ENCODE data around the gene ANKMY1.

ANKMY1 gene

DNA sequence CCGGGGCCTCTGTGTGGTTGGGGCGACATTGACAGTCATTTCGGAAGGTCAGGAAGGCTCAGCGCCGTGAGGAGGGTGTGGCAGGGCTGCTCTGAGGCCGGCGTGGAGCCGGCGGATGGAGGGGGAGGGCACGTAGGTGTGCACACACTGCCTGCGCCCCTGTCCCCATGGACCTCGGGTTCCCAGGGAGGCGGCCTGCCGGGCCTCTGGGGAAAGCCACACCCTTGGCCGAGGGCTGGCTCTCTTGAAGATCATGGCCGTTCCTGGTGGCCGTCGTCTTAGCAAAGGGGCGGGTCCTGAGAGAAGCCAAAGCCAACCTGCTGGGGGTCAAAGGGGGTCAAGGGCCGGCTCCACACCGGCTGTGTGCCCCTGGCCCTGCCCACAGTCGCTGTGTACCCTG lies 110.5 kb downstream of the ANKMY1 start:
- H3K4me3 ChIP-seq (ENCODE audit: low read depth, low read length): no peak overlapping the region
- DNase-seq (ENCODE audit: low read depth): no peak
- TF ChIP-seq, protein P1, sequence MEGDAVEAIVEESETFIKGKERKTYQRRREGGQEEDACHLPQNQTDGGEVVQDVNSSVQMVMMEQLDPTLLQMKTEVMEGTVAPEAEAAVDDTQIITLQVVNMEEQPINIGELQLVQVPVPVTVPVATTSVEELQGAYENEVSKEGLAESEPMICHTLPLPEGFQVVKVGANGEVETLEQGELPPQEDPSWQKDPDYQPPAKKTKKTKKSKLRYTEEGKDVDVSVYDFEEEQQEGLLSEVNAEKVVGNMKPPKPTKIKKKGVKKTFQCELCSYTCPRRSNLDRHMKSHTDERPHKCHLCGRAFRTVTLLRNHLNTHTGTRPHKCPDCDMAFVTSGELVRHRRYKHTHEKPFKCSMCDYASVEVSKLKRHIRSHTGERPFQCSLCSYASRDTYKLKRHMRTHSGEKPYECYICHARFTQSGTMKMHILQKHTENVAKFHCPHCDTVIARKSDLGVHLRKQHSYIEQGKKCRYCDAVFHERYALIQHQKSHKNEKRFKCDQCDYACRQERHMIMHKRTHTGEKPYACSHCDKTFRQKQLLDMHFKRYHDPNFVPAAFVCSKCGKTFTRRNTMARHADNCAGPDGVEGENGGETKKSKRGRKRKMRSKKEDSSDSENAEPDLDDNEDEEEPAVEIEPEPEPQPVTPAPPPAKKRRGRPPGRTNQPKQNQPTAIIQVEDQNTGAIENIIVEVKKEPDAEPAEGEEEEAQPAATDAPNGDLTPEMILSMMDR (IDR thresholded peaks at IDR 0.05; ENCODE audit: control insufficient read depth, extremely low read depth, insufficient read depth): no peak

DNA sequence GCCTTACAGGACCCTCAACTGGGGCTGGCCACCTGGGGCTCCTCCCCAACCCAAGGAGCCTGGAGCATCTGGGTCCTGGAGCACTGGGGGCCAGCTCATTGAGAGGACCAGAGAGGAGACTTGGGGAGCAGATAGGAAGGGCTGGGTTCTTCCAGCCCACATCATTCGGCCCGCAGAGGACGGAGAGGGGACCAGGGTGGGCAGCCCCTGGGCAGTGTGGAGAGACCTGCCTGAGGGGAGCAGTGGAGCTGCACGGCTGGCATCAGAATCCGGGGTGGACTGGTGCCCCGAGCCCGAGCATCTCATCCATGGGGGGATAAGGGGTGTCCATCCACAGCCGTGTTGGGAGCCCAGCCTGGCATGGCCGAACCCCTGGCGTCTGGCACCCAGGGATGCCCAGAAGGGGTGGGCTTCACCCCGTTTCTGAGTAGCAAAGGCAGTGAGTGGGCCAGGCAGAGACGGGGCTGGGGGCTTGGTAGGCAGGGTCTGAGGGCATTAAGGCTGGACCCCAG lies 111.1 kb downstream of the ANKMY1 start:
- TF ChIP-seq, protein P1 (IDR thresholded peaks at IDR 0.05; ENCODE audit: control insufficient read depth, extremely low read depth, insufficient read depth): no peak
- no peak overlapping the region for H3K4me3 ChIP-seq (ENCODE audit: low read depth, low read length)
- no peak for DNase-seq (ENCODE audit: low read depth)

DNA sequence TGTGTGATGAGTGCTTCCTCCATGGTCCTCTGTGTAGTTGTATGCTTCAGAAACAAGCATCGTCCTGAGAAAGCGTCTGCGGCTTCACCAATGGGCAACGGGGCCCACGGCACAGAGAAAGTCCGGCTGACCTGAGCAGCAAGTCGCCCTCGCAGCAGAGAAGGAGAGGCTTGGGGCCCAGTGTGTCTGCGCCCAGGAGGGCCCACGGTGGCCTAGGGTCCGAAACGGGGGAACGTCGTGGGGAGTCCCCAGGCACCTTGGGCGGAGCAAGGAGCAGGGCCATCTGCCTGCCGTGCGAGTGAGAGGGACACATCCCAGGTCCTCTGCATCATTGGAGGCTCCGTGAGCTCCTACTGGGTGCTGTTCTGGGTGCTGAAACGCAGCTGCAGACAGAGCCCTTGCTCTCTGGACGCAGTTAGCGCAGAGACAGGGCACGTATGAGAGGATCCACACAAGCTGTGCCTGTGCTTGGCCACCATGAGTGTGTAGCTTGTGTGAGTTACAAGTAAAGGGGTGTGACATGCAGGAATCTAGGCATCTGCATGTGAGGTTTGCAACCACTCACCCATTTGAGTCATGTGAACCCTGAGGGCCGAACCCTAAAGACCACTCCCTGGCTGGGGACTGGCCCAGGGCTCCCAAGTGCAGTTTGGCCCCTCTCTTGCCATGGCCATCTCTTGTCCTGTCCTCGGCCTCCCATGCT lies 111.7 kb downstream of the ANKMY1 start:
- TF ChIP-seq, protein P1 (IDR thresholded peaks at IDR 0.05; ENCODE audit: control insufficient read depth, extremely low read depth, insufficient read depth): no peak
- no peak overlapping the region for H3K4me3 ChIP-seq (ENCODE audit: low read depth, low read length)
- DNase-seq (ENCODE audit: low read depth): no peak

DNA sequence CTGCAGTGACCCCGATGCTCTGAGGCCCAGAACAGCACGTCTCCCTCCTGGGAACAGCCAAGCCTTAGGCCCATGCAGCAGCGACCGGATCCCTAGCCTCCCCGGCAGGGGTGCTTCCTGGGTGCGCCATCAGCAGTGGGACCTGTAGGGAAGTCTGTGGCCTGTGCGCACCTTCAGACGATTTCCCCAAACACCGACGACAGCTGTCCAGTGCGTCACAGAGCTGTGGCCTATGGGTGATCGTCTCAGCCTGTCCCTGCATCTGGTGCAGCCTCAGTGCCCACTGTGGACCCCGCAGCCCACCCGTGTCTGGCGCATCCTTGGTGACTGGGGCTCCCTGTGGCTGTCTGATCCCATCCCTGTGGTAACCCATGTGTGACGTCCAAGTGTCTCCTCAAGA lies 113.3 kb downstream of the ANKMY1 start:
- DNase-seq (ENCODE audit: low read depth): no peak
- TF ChIP-seq, protein P1 (IDR thresholded peaks at IDR 0.05; ENCODE audit: control insufficient read depth, extremely low read depth, insufficient read depth): no peak
- H3K4me3 ChIP-seq (ENCODE audit: low read depth, low read length): no peak overlapping the region

DNA sequence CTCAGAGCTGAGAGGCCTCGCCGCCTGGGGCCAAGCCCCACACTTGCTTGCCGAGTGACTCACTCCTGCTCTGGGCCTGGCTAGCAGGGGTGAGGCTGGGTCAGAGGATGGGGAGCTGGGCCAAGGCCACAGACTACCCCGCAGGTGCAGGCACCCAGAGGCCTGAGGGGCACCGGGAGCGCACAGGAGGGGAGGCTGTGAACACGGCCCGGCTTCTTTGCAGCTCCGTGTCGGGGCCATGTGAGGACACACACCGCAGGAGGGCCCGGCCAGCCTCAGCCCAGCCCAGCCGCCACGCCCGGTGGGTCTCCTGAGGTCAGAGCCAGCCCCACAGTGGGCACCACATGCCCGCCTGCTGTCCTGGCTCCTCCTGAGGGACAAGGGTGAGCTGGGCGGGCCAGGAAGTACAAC lies 113.9 kb downstream of the ANKMY1 start:
- DNase-seq (ENCODE audit: low read depth): no peak
- H3K4me3 ChIP-seq (ENCODE audit: low read depth, low read length): no peak overlapping the region
- TF ChIP-seq, protein P1 (IDR thresholded peaks at IDR 0.05; ENCODE audit: control insufficient read depth, extremely low read depth, insufficient read depth): no peak

DNA sequence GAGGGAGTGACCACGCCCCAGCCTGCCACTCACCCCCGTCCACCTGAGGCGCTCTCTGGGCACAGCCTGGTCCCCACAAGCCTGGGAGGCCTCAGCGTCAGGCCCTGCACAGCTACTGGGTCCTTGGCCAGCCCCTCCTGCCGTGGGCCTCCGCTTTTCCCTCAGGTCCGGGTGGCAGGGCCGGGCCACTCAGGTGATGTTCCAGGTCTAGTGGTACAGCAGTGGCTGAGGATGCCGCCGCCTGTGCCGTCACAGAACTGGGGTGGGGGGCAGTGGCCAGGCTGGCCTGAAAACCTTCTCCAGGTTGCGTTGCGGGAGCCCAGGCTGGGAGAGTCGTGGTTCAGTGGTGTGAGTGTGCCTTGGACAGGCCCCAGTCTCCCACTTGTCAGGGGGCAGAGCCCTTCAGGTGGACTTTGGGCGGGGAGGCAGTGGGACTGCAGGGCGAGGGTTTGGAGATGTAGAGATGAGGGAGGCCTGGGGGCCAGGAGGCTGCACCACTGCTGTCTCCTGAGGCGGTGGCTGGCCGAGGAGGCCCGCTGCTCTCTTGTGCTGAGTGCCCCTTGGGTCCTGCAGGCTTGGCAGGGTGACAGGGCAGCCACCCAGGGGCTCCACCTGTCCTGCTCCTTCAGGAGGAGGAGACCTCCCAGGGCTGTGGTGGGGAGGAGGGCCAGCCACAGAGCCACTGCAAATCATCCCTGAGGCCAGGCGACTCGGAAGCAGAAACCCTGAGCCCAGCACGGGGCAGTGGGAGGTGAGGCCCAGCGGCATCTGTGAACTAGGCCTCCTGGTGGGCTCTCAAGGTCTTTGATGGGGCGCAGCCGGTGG lies 114.7 kb downstream of the ANKMY1 start:
- H3K4me3 ChIP-seq (ENCODE audit: low read depth, low read length): no peak overlapping the region
- TF ChIP-seq, protein P1 (IDR thresholded peaks at IDR 0.05; ENCODE audit: control insufficient read depth, extremely low read depth, insufficient read depth): no peak
- no peak for DNase-seq (ENCODE audit: low read depth)
